WTC11 (cell line): ENCODE measurements around the gene MEFV. TPM values are rescaled to one million over a fixed set of nuclear protein-coding genes. Genes with fewer than 3 reads are reported as not detected.

ENCODE experiments used
- ATAC-seq: fragments of 200-7000 bp; cut with Tn5 transposase; 2 replicates; pipeline ENCODE4 v1.10.0; 2021; ENCODE audit warnings: mild to moderate bottlenecking, moderate library complexity
- CTCF ChIA-PET: fragments of 300-600 bp; sonication (Branson Sonifier 250); formaldehyde crosslinking; loops from one replicate; lab custom pipeline; 2021; ENCODE audit warnings: antibody characterized with exemption; lab: Charles Lee
- POLR2A ChIA-PET: fragments of 350-600 bp; sonication (Branson Sonifier 250); formaldehyde crosslinking; loops from one replicate; lab custom pipeline; 2021; ENCODE audit warnings: antibody characterized with exemption; lab: Charles Lee
- DNase-seq: peaks from one replicate; pipeline ENCODE4 v3.0.0; 2021; ENCODE audit warnings: low spot score
- H3K27ac Mint-ChIP-seq: 2 replicates; pipeline ENCODE4 v1.8.0; 2021; ENCODE audit warnings: mixed read lengths
- H3K27me3 Mint-ChIP-seq: 2 replicates; pipeline ENCODE4 v1.8.0; 2021; ENCODE audit warnings: low read depth, mild to moderate bottlenecking, moderate library complexity, mixed read lengths
- H3K36me3 Mint-ChIP-seq: 2 replicates; pipeline ENCODE4 v1.8.0; 2021; ENCODE audit warnings: mixed read lengths
- H3K4me1 Mint-ChIP-seq: 2 replicates; pipeline ENCODE4 v1.8.0; 2022; ENCODE audit warnings: mixed read lengths
- H3K4me3 Mint-ChIP-seq: 2 replicates; pipeline ENCODE4 v1.8.0; 2021; ENCODE audit warnings: mild to moderate bottlenecking, moderate library complexity, mixed read lengths
- H3K9me3 Mint-ChIP-seq: 2 replicates; pipeline ENCODE4 v1.8.0; 2021; ENCODE audit warnings: mixed read lengths
- AFF4 ChIP-seq: sonication (generic); formaldehyde crosslinking; IDR thresholded peaks from 2 replicates; pipeline ENCODE4 v1.8.1; 2023; ENCODE audit warnings: mild to moderate bottlenecking, missing genetic modification reagents, borderline replicate concordance
- ARID4B ChIP-seq: sonication (generic); formaldehyde crosslinking; IDR thresholded peaks from 2 replicates; pipeline ENCODE4 v1.8.0; 2023; ENCODE audit warnings: missing genetic modification reagents, mild to moderate bottlenecking, borderline replicate concordance
- CREM ChIP-seq: sonication (generic); formaldehyde crosslinking; IDR thresholded peaks from 2 replicates; pipeline ENCODE4 v1.8.1; 2022; ENCODE audit warnings: mild to moderate bottlenecking, missing genetic modification reagents, moderate library complexity
- E2F4 ChIP-seq: sonication (generic); formaldehyde crosslinking; IDR thresholded peaks from 2 replicates; pipeline ENCODE4 v1.8.1; 2022; ENCODE audit warnings: low read depth, mild to moderate bottlenecking, moderate library complexity, missing genetic modification reagents, borderline replicate concordance
- GTF2I ChIP-seq: fragments of 250-450 bp; sonication (Bioruptor Pico); conservative IDR thresholded peaks from 2 replicates; pipeline ENCODE4 v1.4.0; 2021; ENCODE audit warnings: mild to moderate bottlenecking
- HMGXB4 ChIP-seq: sonication (generic); formaldehyde crosslinking; IDR thresholded peaks from 2 replicates; pipeline ENCODE4 v1.8.1; 2023; ENCODE audit warnings: mild to moderate bottlenecking, moderate library complexity, missing genetic modification reagents
- JUN ChIP-seq: sonication (generic); formaldehyde crosslinking; IDR thresholded peaks from 2 replicates; pipeline ENCODE4 v1.8.0; 2023; ENCODE audit warnings: mild to moderate bottlenecking, missing genetic modification reagents
- MXD4 ChIP-seq: fragments of 250-450 bp; sonication (Bioruptor Pico); IDR thresholded peaks from 2 replicates; pipeline ENCODE4 v1.8.0; 2021; ENCODE audit warnings: mild to moderate bottlenecking, moderate library complexity, borderline replicate concordance
- NR2C2 ChIP-seq: sonication (generic); formaldehyde crosslinking; IDR thresholded peaks from 2 replicates; pipeline ENCODE4 v1.8.0; 2022; ENCODE audit warnings: mild to moderate bottlenecking, missing genetic modification reagents
- TEAD4 ChIP-seq: sonication (generic); formaldehyde crosslinking; IDR thresholded peaks from 2 replicates; pipeline ENCODE4 v1.8.0; 2022; ENCODE audit warnings: mild to moderate bottlenecking, missing genetic modification reagents
- ZNF423 ChIP-seq: fragments of 250-450 bp; sonication (Bioruptor Pico); IDR thresholded peaks from 2 replicates; pipeline ENCODE4 v2.1.2; 2022; ENCODE audit warnings: mild to moderate bottlenecking, moderate library complexity
- ZNF425 ChIP-seq: fragments of 250-450 bp; sonication (Bioruptor Pico); conservative IDR thresholded peaks from 2 replicates; pipeline ENCODE4 v1.9.0; 2021; ENCODE audit warnings: mild to moderate bottlenecking
- ZNF532 ChIP-seq: fragments of 250-450 bp; sonication (Bioruptor Pico); IDR thresholded peaks from 2 replicates; pipeline ENCODE4 v1.9.0; 2021; ENCODE audit warnings: mild to moderate bottlenecking, borderline replicate concordance
- total RNA-seq: library from RNA; stranded (reverse); gene quantifications from 3 replicates; pipeline ENCODE4 v1.2.3, GENCODE V29; 2021

MEFV gene
- total RNA-seq, 1 experiment from 2014 or later, result 0.09 TPM

- TF ChIP-seq ZNF532 (CRISPR knock-in tag) (no peak), HMGXB4 (CRISPR knock-in tag) (no peak), CREM (CRISPR knock-in tag) (no peak), MXD4 (no peak), GTF2I (CRISPR knock-in tag) (no peak), ZNF423 (CRISPR knock-in tag) (no peak), ZNF425 (CRISPR knock-in tag) (no peak)
Observed at GRCh38 chr16:3285131-3285530, 28.7 kb upstream of the MEFV start (continued).

GRCh38 chr16:3283543-3284447, 27.4 kb upstream of the MEFV start:
- peak; percentile 20 for DNase-seq
- Mint-ChIP-seq H3K9me3 (peaks cover 15% of the 10 kb centered on the region), H3K4me3 (peak overlapping the region; percentile 99), H3K27ac (peak overlapping the region; percentile 97), H3K27me3 (no peaks in the 10 kb centered on the region; the same call in 1 of the 2 replicates), H3K4me1 (peaks cover 21% of the 10 kb centered on the region), H3K36me3 (peaks cover 40% of the 10 kb centered on the region)
- peak; percentile 2 for ATAC-seq
- POLR2A ChIA-PET, result interaction anchor here (0.7 to 2.3 kb wide), 10 partner anchors 12 to 218 kb away, joined by 3 to 12 read pairs (median 4); partner anchors contain the start of genes TIGD7, ZNF174, ZNF75A and ZSCAN32
- CTCF ChIA-PET, result interaction anchor here (0.9 to 2.1 kb wide), 6 partner anchors 17 to 154 kb away, joined by 3 to 19 read pairs (median 4); partner anchors contain the start of genes ZNF174 and ZSCAN32
- TF ChIP-seq ARID4B (CRISPR knock-in tag) (peak; percentile 67; the same call in 1 of the 2 replicates), E2F4 (CRISPR knock-in tag) (no peak), TEAD4 (CRISPR knock-in tag) (0 out of 2 replicates have a peak, but pooled peaks have one; percentile 41), NR2C2 (0 out of 2 replicates have a peak, but pooled peaks have one; percentile 34), MXD4 (no peak), AFF4 (CRISPR knock-in tag) (no peak; the same call in 1 of the 2 replicates), JUN (peak; percentile 41; the same call in 1 of the 2 replicates)
